Suprapubic skin (tissue), 4 donors: ENCODE measurements around the gene FAM32A. TPM values are rescaled to one million over a fixed set of nuclear protein-coding genes. Genes with fewer than 3 reads are reported as not detected.

ENCODE experiments used
- DNase-seq, 2 donors: peaks; one replicate each; pipeline ENCODE4 v3.0.0-alpha.2; 2019; ENCODE audit warnings: low spot score in 2 of 2
- H3K27ac ChIP-seq: fragments of 200-600 bp; sonication (generic); one replicate; pipeline ENCODE4 v1.5.1; 2019
- H3K27me3 ChIP-seq: fragments of 200-600 bp; sonication (generic); one replicate; pipeline ENCODE4 v1.5.1; 2019
- H3K36me3 ChIP-seq: fragments of 200-600 bp; sonication (generic); one replicate; pipeline ENCODE4 v1.5.1; 2019
- H3K4me1 ChIP-seq: fragments of 200-600 bp; sonication (generic); one replicate; pipeline ENCODE4 v1.5.1; 2019
- H3K4me3 ChIP-seq: fragments of 200-600 bp; sonication (generic); one replicate; pipeline ENCODE4 v1.5.1; 2019; ENCODE audit warnings: mild to moderate bottlenecking
- H3K9me3 ChIP-seq: fragments of 200-600 bp; sonication (generic); one replicate; pipeline ENCODE4 v1.5.1; 2019
- CTCF ChIP-seq, 2 donors: fragments of 200-600 bp in 1 of 2; fragments of 450-650 bp in 1 of 2; sonication (generic) in 1 of 2; IDR thresholded peaks; one replicate each; pipeline ENCODE4 v1.5.1; 2016 to 2019; ENCODE audit warnings: antibody characterized with exemption in 2 of 2, mild to moderate bottlenecking in 1 of 2, moderate library complexity in 1 of 2
- EP300 ChIP-seq: sonication (generic); formaldehyde crosslinking; IDR thresholded peaks from one replicate; pipeline ENCODE4 v1.6.1; 2017; ENCODE audit warnings: antibody characterized with exemption
- POLR2A ChIP-seq, 2 donors: fragments of 450-650 bp; IDR thresholded peaks; one replicate each; pipeline ENCODE4 v1.6.1; 2017; ENCODE audit warnings: antibody characterized with exemption in 2 of 2, mild to moderate bottlenecking in 2 of 2, moderate library complexity in 2 of 2
- POLR2AphosphoS5 ChIP-seq, 3 donors: sonication (generic); formaldehyde crosslinking; IDR thresholded peaks; one replicate each; pipeline ENCODE4 v1.6.1; 2017; ENCODE audit warnings: antibody characterized with exemption in 3 of 3
- WGBS: methylation state at CpG from one replicate; pipeline ENCODE4 v1.1.5; 2018; 5-methylcytosine and 5-hydroxymethylcytosine counted together
- total RNA-seq, 4 donors: library from RNA; depleted of rRNA; stranded (reverse); fragments of >200 nt; gene quantifications; one replicate each; pipeline ENCODE4 v1.1.0, GENCODE V29; 2016

The FAM32A gene
- total RNA-seq, 4 donors from 2014 or later, result 64.2 to 102 (median 81.2) TPM

- WGBS, result 86% methylated on average over 6 of the region's 6 CpGs
- no peak for DNase-seq
- no peaks in the 10 kb centered on the region for H3K9me3 ChIP-seq
- H3K27me3 ChIP-seq, result no peaks in the 10 kb centered on the region
- no peak overlapping the region for H3K4me3 ChIP-seq
- H3K27ac ChIP-seq, result no peak overlapping the region
- H3K4me1 ChIP-seq, result peaks cover 27% of the 10 kb centered on the region
- TF ChIP-seq POLR2AphosphoS5 (IDR thresholded peaks at IDR 0.05), result no peak
- no peak for TF ChIP-seq POLR2A (IDR thresholded peaks at IDR 0.05)
- TF ChIP-seq CTCF (IDR thresholded peaks at IDR 0.05), result no peak
- TF ChIP-seq EP300, result no peak
- H3K36me3 ChIP-seq, result peaks cover 52% of the 10 kb centered on the region
Measured at GRCh38 chr19:16190198-16190597, 5.0 kb downstream of the FAM32A start.

GRCh38 chr19:16190736-16191135, 5.5 kb downstream of the FAM32A start:
- WGBS, result 92% methylated on average over 10 of the region's 10 CpGs
- TF ChIP-seq CTCF (IDR thresholded peaks at IDR 0.05) (no peak), POLR2A (IDR thresholded peaks at IDR 0.05) (no peak), POLR2AphosphoS5 (IDR thresholded peaks at IDR 0.05) (no peak), EP300 (no peak)
- H3K4me1 ChIP-seq, result peaks cover 27% of the 10 kb centered on the region
- H3K9me3 ChIP-seq, result no peaks in the 10 kb centered on the region
- H3K27me3 ChIP-seq, result no peaks in the 10 kb centered on the region
- H3K36me3 ChIP-seq, result peaks cover 52% of the 10 kb centered on the region
- H3K4me3 ChIP-seq, result no peak overlapping the region
- DNase-seq, result no peak
- no peak overlapping the region for H3K27ac ChIP-seq

- no peaks in the 10 kb centered on the region for H3K9me3 ChIP-seq
- H3K27ac ChIP-seq, result no peak overlapping the region
- H3K4me3 ChIP-seq, result no peak overlapping the region
- WGBS, result 76% methylated on average over 15 of the region's 16 CpGs
- peaks cover 52% of the 10 kb centered on the region for H3K36me3 ChIP-seq
- DNase-seq, result no peak
- no peak for TF ChIP-seq POLR2AphosphoS5 (IDR thresholded peaks at IDR 0.05)
- no peak for TF ChIP-seq CTCF (IDR thresholded peaks at IDR 0.05)
- no peak for TF ChIP-seq EP300
- TF ChIP-seq POLR2A (IDR thresholded peaks at IDR 0.05), result no peak
- no peaks in the 10 kb centered on the region for H3K27me3 ChIP-seq
- peaks cover 21% of the 10 kb centered on the region for H3K4me1 ChIP-seq
Measured at GRCh38 chr19:16191216-16191908, 6.2 kb downstream of the FAM32A start.

DNA sequence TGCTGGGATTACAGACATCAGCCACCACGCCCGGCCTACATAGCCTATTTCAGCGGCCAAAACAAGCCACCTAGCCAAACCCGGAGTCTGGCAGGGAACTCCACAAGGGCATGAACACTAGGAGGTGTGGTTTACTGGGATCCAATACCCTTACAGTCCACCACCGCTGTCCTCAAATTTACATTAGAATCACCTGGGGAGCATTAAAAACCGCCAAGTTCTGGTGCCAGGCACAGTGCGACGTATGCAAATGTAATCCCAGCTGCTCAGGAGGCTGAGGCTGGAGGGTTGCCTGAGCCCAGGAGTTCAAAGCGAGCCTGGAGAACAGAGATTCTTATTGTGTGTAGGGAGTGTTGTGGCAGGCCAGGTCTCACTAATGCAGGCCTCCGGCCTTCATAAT, 8.3 kb downstream of the FAM32A start:
- Histone ChIP-seq H3K27ac (no peak overlapping the region), H3K27me3 (no peaks in the 10 kb centered on the region), H3K36me3 (peaks cover 46% of the 10 kb centered on the region), H3K4me1 (peaks cover 19% of the 10 kb centered on the region), H3K4me3 (no peak overlapping the region), H3K9me3 (no peaks in the 10 kb centered on the region)
- DNase-seq, result no peak
- WGBS, result 92% methylated on average over 5 of the region's 10 CpGs
- TF ChIP-seq EP300 (no peak), CTCF (IDR thresholded peaks at IDR 0.05) (no peak), POLR2A (IDR thresholded peaks at IDR 0.05) (no peak), POLR2AphosphoS5 (IDR thresholded peaks at IDR 0.05) (no peak)

DNA sequence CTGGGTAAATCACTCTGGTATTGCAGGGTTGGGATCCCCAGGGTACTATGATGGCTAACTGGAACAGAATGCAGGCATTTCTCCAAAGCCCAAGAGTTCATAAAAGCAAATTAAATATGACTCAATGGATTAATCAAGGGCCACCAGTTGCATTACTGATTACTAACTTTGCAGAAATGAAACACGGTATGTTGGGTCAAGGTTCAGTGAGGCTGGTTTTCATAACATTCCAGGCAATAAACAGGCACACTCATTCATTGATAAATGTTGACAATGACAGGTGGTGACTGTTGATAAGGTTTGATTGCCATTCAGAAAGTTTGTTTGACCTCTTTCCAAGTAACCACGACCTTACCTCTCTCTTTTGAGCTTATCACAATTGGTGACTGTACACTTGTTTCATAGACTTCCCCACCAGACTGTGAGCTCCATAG, 12.0 kb downstream of the FAM32A start:
- H3K36me3 ChIP-seq, result peaks cover 18% of the 10 kb centered on the region
- H3K27ac ChIP-seq, result peak overlapping the region; percentile 87
- no peaks in the 10 kb centered on the region for H3K27me3 ChIP-seq
- no peak for DNase-seq
- H3K4me3 ChIP-seq, result peak overlapping the region; percentile 97
- H3K4me1 ChIP-seq, result peaks cover 37% of the 10 kb centered on the region
- no peaks in the 10 kb centered on the region for H3K9me3 ChIP-seq
- TF ChIP-seq EP300, result no peak
- no peak for TF ChIP-seq CTCF (IDR thresholded peaks at IDR 0.05)
- TF ChIP-seq POLR2A (IDR thresholded peaks at IDR 0.05), result no peak
- no peak for TF ChIP-seq POLR2AphosphoS5 (IDR thresholded peaks at IDR 0.05)
- 40% methylated on average over 2 of the region's 2 CpGs for WGBS
